ENCODE data around the gene ZNF280C. TPM values are rescaled to one million over a fixed set of nuclear protein-coding genes. Genes with fewer than 3 reads are reported as not detected.
A peak's percentile ranks its signal among the peaks of the same experiment; 100 is the strongest.

The ZNF280C gene
- total RNA-seq, 1 experiment from 2014 or later, result 7.8 TPM

GRCh38 chrX:130176354-130176776 lies 92.3 kb downstream of the ZNF280C start:
- intact Hi-C loops (cut with micrococcal nuclease; ENCODE audit: unreplicated experiment), result no loop called here

GRCh38 chrX:130174937-130175336 lies 93.8 kb downstream of the ZNF280C start:
- BruUV-seq (replicated peaks), result no TSS peak
- no peak overlapping the region for H2AFZ ChIP-seq
- TF ChIP-seq EZH2 (IDR thresholded peaks at IDR 0.05; ENCODE audit: low read depth) (no peak), CTCF (conservative IDR thresholded peaks at IDR 0.05) (no peak)
- CTCF ChIA-PET, result no interaction called here
- H3K9me3 ChIP-seq (ENCODE audit: insufficient read depth, low read depth), result no peaks in the 10 kb centered on the region
- peaks cover 28% of the 10 kb centered on the region for H3K4me1 ChIP-seq (replicated peaks; ENCODE audit: insufficient read depth)
- peaks cover 20% of the 10 kb centered on the region for H3F3A ChIP-seq (ENCODE audit: insufficient read depth, low read depth)
- POLR2A ChIA-PET (ENCODE audit: unreplicated experiment), result no interaction called here
- H3K27ac ChIP-seq, result 0 out of 2 replicates have a peak overlapping the region, but pooled peaks have one; percentile 97
- H3K9me2 ChIP-seq (ENCODE audit: insufficient read depth), result no peaks in the 10 kb centered on the region
- H4K20me1 ChIP-seq (ENCODE audit: insufficient read depth), result no peaks in the 10 kb centered on the region
- H3K79me2 ChIP-seq (ENCODE audit: low read depth), result no peaks in the 10 kb centered on the region
- no peak overlapping the region for H3K4me2 ChIP-seq
- no peak overlapping the region for H3K4me3 ChIP-seq
- no peaks in the 10 kb centered on the region for H3K27me3 ChIP-seq (ENCODE audit: insufficient read depth, low read depth)
- intact Hi-C loops (cut with micrococcal nuclease; ENCODE audit: unreplicated experiment), result no loop called here
- DNase-seq, result no peak
- H3K36me3 ChIP-seq (ENCODE audit: low read depth), result no peaks in the 10 kb centered on the region

More at GRCh38 chrX:130176354-130176776, 92.3 kb downstream of the ZNF280C start:
- H3K4me2 ChIP-seq, result no peak overlapping the region
- no peaks in the 10 kb centered on the region for H3K9me3 ChIP-seq (ENCODE audit: insufficient read depth, low read depth)
- peaks cover 28% of the 10 kb centered on the region for H3K4me1 ChIP-seq (replicated peaks; ENCODE audit: insufficient read depth)
- no peak for DNase-seq
- no peak overlapping the region for H2AFZ ChIP-seq
- no TSS peak for BruUV-seq (replicated peaks)
- no peaks in the 10 kb centered on the region for H3K79me2 ChIP-seq (ENCODE audit: low read depth)
- H3K36me3 ChIP-seq (ENCODE audit: low read depth), result no peaks in the 10 kb centered on the region
- H3K27ac ChIP-seq, result no peak overlapping the region
- peaks cover 20% of the 10 kb centered on the region for H3F3A ChIP-seq (ENCODE audit: insufficient read depth, low read depth)
- ChIA-PET POLR2A (ENCODE audit: unreplicated experiment) (interaction anchor here (0.6 kb wide), 1 partner anchor 31 kb away, joined by 6 read pairs; no protein-coding TSS in a partner anchor), CTCF (interaction anchor here (1.0 kb wide), 1 partner anchor 97 kb away, joined by 11 read pairs; no protein-coding TSS in a partner anchor)
- no peak overlapping the region for H3K4me3 ChIP-seq
- TF ChIP-seq CTCF (conservative IDR thresholded peaks at IDR 0.05), result no peak
- TF ChIP-seq EZH2 (IDR thresholded peaks at IDR 0.05; ENCODE audit: low read depth), result no peak
- no peaks in the 10 kb centered on the region for H3K9me2 ChIP-seq (ENCODE audit: insufficient read depth)
- no peaks in the 10 kb centered on the region for H3K27me3 ChIP-seq (ENCODE audit: insufficient read depth, low read depth)
- no peaks in the 10 kb centered on the region for H4K20me1 ChIP-seq (ENCODE audit: insufficient read depth)

GRCh38 chrX:130174045-130174704 lies 94.5 kb downstream of the ZNF280C start:
- Histone ChIP-seq H3K79me2 (ENCODE audit: low read depth) (no peaks in the 10 kb centered on the region), H3F3A (ENCODE audit: insufficient read depth, low read depth) (peaks cover 20% of the 10 kb centered on the region), H3K4me2 (peak overlapping the region; percentile 62), H3K4me3 (peak overlapping the region; percentile 7; the same call in 1 of the 2 replicates), H3K9me2 (ENCODE audit: insufficient read depth) (no peaks in the 10 kb centered on the region), H2AFZ (peak overlapping the region; percentile 67; the same call in 1 of the 2 replicates), H3K27me3 (ENCODE audit: insufficient read depth, low read depth) (no peaks in the 10 kb centered on the region), H3K36me3 (ENCODE audit: low read depth) (no peaks in the 10 kb centered on the region), H3K9me3 (ENCODE audit: insufficient read depth, low read depth) (no peaks in the 10 kb centered on the region), H3K4me1 (replicated peaks; ENCODE audit: insufficient read depth) (peaks cover 28% of the 10 kb centered on the region), H4K20me1 (ENCODE audit: insufficient read depth) (no peaks in the 10 kb centered on the region), H3K27ac (peak overlapping the region; percentile 97)
- TF ChIP-seq EZH2 (IDR thresholded peaks at IDR 0.05; ENCODE audit: low read depth) (no peak), CTCF (conservative IDR thresholded peaks at IDR 0.05) (no peak)
- DNase-seq, result peak; percentile 11 to 48
- intact Hi-C loops (cut with micrococcal nuclease; ENCODE audit: unreplicated experiment), result no loop called here
- CTCF ChIA-PET, result interaction anchor here (0.5 to 0.9 kb wide), 2 partner anchors 18 to 60 kb away, joined by 3 to 12 read pairs; no protein-coding TSS in a partner anchor
- POLR2A ChIA-PET (ENCODE audit: unreplicated experiment), result interaction anchor here (0.6 to 0.8 kb wide), 3 partner anchors 8 to 93 kb away, joined by 3 to 6 read pairs (median 4); partner anchors contain the start of gene AIFM1
- no TSS peak for BruUV-seq (replicated peaks)

Data from PC-9 (cell line).